HG02943 (cell line): Measurements from ENCODE around the gene KCNH5.
"Not testable (repeated sequence)": the region's sequence is repeated elsewhere in the genome, so short reads cannot be mapped to it uniquely, and the experiment has no call there.

Experiments used
- ATAC-seq: cut with Tn5 transposase; IDR thresholded peaks from one replicate; pipeline ENCODE4 v1.9.1; 2021; ENCODE audit warnings: mild to moderate bottlenecking, low read depth, moderate library complexity; ENCODE audit not compliant: unreplicated experiment

KCNH5 gene

GRCh38 chr14:62894736-62895135, 150.5 kb downstream of the KCNH5 start:
- no peak for ATAC-seq

- ATAC-seq, result no peak
Observed at GRCh38 chr14:62889364-62889763, 155.9 kb downstream of the KCNH5 start.

- no peak for ATAC-seq
Observed at GRCh38 chr14:62886461-62886860, 158.8 kb downstream of the KCNH5 start.

- no peak for ATAC-seq
Observed at GRCh38 chr14:62885451-62885850, 159.8 kb downstream of the KCNH5 start.

GRCh38 chr14:62882967-62883366, 162.3 kb downstream of the KCNH5 start:
- ATAC-seq, result no peak

GRCh38 chr14:62866376-62866775, 178.9 kb downstream of the KCNH5 start:
- ATAC-seq, result no peak

- ATAC-seq, result no peak
Observed at GRCh38 chr14:62864588-62864987, 180.7 kb downstream of the KCNH5 start.

- not testable (repeated sequence) for ATAC-seq
Observed at GRCh38 chr14:62858011-62858410, 187.2 kb downstream of the KCNH5 start.

GRCh38 chr14:62854951-62855350, 190.3 kb downstream of the KCNH5 start:
- ATAC-seq, result no peak

GRCh38 chr14:62847168-62847567, 198.1 kb downstream of the KCNH5 start:
- ATAC-seq, result no peak

- ATAC-seq, result no peak
Observed at GRCh38 chr14:62844546-62844945, 200.7 kb downstream of the KCNH5 start.

GRCh38 chr14:62824086-62824485, 221.2 kb downstream of the KCNH5 start:
- no peak for ATAC-seq

- no peak for ATAC-seq
Observed at GRCh38 chr14:62819931-62820330, 225.3 kb downstream of the KCNH5 start.

- no peak for ATAC-seq
Observed at GRCh38 chr14:62807636-62808035, 237.6 kb downstream of the KCNH5 start.

GRCh38 chr14:62800577-62800976, 244.7 kb downstream of the KCNH5 start:
- ATAC-seq, result no peak

- no peak for ATAC-seq
Observed at GRCh38 chr14:62796431-62796830, 248.8 kb downstream of the KCNH5 start.

- ATAC-seq, result no peak
Observed at GRCh38 chr14:62792578-62792977, 252.7 kb downstream of the KCNH5 start.

- not testable (repeated sequence) for ATAC-seq
Observed at GRCh38 chr14:62781328-62781727, 263.9 kb downstream of the KCNH5 start.

- no peak for ATAC-seq
Observed at GRCh38 chr14:62778852-62779251, 266.4 kb downstream of the KCNH5 start.

GRCh38 chr14:62778310-62778709, 266.9 kb downstream of the KCNH5 start:
- no peak for ATAC-seq

- ATAC-seq, result no peak
Observed at GRCh38 chr14:62777510-62777909, 267.7 kb downstream of the KCNH5 start.

- no peak for ATAC-seq
Observed at GRCh38 chr14:62776300-62776699, 269.0 kb downstream of the KCNH5 start.

GRCh38 chr14:62768753-62769152, 276.5 kb downstream of the KCNH5 start:
- no peak for ATAC-seq
